Left ventricle myocardium superior (tissue), 1 donor: ENCODE measurements around the gene EBF4. TPM values are rescaled to one million over a fixed set of nuclear protein-coding genes. Genes with fewer than 3 reads are reported as not detected.

Experiments used
- ATAC-seq: fragments of 200-7000 bp; cut with Tn5 transposase; one replicate; pipeline ENCODE4 v1.9.1; 2020; ENCODE audit warnings: mild to moderate bottlenecking, moderate library complexity
- DNase-seq: peaks from one replicate; pipeline ENCODE4 v3.0.0-alpha.2; 2020
- intact Hi-C: fragments of 100-400 bp; cut with micrococcal nuclease; formaldehyde crosslinking; loops from one replicate; pipeline ENCODE4 v1.11.0; 2022
- total RNA-seq: library from RNA; stranded (reverse); fragmentation: NEBNext Ultra II Directional; extraction: Animal tissue kit (Norgen Biotek cat#: 25700); gene quantifications from one replicate; pipeline ENCODE4 v1.2.1, GENCODE V29; 2021
- donor health status: DM: no; HTN: yes; CAD: no; lungs with severe emphysema.

Gene EBF4
- total RNA-seq, 1 donor from 2014 or later, result 3.7 TPM

DNA sequence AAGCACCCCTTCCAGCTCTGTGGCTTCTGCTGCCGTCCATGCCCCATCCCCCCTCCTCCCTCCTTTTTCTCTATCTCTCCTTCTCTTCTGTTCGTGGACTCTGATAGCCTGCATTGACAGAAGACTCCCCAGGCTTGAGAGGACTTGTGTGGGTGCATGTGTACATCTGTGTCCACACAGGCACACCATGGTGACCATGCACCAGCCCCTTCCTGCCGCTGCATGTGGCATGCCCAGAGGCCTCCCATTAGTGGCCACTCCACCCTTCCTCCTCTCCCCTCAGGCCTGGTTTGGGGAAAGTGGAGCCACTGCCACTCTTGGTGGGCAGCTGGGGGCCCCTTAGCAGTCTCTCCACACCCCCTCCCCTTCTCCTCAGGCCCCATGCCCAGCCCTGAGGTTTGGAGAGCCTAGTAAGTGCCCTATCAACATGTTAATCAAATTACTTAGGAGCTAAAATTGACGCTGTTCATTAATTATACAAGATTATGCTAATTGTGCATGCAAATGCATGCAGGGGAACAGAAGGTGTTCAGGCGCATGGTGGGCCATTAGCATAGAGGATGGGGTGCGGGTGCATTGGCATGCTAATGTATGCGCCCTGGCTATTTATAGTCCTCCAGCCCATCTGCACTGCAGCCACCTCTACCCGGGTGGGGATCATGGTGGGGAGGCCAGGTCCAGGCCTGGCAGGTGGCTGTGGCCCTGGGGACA is 45.9 kb downstream of the EBF4 start:
- DNase-seq, result no peak
- intact Hi-C loops, result no loop called here
- ATAC-seq, result no peak

DNA sequence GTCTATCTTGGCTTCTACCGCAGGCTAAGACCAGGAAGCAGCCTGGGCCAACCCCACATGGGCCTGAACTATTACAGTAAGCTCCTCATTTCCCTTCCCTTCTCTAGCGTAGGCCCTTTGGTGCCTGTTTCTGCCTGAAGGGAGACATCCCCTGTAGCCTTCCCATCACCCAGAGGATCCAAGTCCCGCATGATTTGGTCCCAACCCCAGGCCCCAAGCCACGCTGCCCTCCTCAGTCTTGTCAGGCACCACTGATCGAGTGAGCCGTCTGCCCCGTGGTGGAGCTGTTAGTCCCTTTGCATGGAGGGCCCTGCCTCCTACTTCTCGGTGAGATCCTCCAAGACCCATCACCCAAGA is 46.4 kb downstream of the EBF4 start:
- no peak for ATAC-seq
- intact Hi-C loops, result no loop called here
- DNase-seq, result no peak

DNA sequence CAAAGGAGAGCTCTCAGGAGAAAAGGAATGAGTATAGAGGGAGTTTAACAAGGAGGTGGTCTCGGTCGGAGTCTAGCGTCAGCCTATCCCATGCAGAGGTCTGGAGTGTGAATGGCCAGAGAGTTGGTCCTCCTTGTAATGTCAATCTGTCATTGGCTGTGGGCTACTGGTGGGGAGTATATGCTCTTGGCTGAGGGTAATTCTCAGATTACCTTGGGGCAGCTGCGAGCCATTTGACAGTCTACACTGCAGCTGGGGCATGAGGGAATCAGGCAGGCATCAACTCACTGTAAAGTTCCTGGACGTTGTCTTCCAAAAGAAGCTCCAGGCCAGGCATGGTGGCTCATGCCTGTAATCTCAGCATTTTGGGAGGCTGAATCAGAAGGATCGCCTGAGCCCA is 48.1 kb downstream of the EBF4 start:
- DNase-seq, result no peak
- ATAC-seq, result no peak
- intact Hi-C loops, result no loop called here

DNA sequence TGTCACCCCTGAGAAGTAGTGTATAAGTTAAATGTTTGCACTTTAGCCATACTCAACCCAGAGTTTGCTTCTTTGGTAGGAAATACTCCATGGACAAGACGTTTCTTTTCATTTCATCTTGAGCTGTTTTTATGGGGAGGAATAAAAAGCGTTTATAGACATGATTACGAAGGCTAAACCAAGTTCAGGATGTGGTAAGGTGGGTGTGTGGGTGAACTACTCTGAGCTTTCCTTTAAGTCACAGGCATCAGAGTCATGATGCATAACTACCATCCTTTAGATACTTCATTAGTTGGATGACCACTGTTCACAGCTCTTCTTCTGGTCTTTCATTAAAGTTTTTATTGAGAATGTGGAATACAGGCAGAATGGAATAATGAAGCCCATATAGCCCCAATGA is 48.9 kb downstream of the EBF4 start:
- intact Hi-C loops, result no loop called here
- DNase-seq, result no peak
- no peak for ATAC-seq

DNA sequence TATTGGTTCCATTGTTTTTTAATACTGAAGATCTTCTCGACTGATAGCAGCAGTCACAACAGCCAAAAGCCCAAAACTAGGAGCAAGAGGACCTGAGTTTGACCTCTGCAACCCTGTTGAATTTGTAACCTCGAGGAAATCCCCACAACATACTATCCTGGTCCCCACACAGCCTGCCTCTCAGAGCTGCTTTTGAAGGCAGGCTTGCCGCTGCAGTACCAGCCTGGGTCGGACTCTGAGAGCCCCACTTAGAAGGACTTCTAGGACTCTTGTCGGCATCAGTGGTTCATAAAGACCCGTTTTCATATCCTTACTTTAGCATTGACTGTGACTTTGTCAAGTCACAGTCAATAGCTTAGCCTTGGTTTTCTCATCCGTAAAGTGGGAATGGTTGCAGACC is 49.3 kb downstream of the EBF4 start:
- DNase-seq (no peak), ATAC-seq (no peak)
- intact Hi-C loops, result no loop called here

DNA sequence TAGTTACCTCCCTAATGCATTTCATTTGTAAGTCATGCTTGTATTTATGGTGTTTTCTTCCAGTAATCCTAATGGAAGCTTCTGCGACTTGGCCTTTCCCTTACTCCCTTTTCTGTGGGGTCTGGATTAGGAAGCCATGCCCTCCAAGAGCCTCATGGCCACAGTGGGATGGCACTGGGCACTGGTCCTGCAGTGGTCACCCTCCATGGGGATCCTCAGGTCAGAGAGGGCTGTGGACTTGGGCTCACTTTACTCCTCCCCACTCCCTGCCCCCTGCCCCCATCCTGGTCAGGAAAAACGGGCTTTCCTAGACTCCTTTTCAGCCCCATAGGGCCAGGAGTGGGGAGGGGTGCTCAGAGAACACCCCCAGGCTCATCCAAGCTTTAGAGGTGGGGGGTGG is 49.9 kb downstream of the EBF4 start:
- DNase-seq (no peak), ATAC-seq (no peak)
- intact Hi-C loops, result no loop called here

DNA sequence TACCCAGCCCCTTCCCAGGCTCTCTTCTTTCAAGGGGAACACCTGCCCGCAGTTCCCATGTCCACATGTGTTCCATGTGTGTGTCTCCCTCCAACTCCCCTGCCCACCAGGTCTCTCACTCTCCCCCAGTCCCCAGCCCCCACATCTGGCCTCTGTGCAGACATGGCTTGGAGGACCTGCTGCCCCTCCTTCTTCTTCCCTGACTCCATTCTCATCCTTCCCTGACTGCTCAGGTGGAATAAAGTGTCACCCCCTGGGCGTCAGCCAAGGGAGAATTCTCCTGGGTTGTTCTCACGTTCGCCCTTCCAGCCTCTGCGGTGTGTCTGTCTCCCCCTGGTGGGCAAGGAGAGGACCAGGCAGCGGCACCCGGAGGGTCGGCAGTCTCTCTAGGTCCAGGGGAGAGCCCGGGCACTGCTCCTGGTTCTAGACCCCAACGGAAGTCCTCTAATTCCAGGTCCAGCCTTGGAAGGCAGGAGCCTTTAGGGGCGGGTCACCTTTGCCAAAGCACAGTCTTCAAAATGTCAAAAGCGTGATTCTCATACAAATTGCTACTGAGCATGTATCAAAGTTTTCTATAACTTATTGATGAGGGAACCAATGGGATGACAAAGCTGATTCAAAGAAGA is 50.5 kb downstream of the EBF4 start:
- DNase-seq, result peak; percentile 56
- ATAC-seq, result peak; percentile 55
- intact Hi-C loops, result no loop called here

DNA sequence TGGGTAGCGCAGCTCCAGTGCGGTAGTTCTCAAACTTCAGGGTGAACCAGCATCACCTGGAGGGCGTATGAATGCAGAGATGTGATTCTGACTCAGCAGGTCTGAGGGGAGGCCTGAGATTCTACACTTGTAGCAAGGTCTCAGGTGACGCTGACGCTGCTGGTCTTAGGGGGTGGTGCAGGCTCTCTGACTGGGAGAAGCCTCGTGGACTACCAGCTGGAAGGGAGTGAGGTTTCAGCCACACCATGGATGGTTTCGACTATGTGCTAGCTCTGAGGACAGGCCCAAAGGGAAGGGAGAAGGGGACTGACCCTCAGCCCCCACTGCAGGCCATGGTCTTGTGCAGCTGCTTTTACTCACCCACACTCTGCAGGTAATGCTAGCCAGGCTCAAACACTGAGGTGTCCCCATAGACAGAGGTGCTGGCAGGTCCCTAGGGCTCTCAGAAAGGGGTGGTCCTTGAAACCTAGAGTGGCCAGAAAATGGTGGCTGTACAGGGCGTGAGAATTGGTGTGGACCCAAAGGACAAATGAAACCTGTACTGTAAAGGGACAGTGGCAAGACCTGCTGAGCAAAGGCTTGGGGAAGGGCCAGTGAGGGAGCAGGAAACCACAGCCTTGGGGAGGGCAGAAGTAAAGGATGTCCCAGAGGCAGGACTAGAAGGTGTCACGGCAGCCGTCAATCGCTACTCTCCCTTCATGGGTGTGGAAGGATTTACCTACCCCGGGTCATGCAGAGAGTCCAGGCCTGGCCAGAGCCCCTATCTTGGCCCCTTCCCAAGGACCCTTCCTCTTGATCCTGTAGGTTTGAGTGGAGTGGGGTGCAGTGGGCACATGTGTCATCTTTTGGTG is 52.7 kb downstream of the EBF4 start:
- intact Hi-C loops, result no loop called here
- ATAC-seq, result no peak
- no peak for DNase-seq

DNA sequence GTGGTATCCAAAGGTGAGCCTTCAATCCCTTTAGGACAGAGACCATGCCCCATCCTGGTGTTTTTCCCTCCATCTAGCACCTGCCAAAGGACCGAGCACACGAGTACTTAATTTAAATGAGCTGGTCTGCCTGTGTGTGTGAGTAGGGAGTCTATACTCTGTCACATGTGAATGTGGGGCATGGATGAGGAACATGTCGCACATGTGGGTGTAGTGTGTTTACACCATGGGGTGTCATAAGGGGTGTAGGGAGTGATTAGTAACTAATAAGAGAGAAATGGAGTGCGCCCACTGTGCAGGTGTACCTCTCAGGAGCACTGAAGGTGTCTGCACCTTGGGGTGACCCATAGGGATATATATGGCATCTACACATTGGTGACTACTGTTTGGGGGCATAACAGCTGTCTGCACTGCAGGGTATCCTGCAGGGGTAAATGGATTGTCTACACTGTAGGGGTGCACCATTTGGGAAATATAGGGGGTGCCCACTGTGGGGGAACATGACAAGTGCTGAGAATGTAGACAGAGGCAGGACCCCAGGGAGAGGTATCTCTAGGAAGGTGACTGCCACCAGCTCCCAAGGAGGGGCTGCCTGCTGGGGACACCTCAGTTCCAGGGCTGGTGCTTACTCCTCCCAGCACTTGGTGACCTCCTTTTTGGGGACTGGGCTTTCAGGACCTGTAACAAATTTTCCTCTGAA is 53.5 kb downstream of the EBF4 start:
- intact Hi-C loops, result no loop called here
- no peak for ATAC-seq
- no peak for DNase-seq

DNA sequence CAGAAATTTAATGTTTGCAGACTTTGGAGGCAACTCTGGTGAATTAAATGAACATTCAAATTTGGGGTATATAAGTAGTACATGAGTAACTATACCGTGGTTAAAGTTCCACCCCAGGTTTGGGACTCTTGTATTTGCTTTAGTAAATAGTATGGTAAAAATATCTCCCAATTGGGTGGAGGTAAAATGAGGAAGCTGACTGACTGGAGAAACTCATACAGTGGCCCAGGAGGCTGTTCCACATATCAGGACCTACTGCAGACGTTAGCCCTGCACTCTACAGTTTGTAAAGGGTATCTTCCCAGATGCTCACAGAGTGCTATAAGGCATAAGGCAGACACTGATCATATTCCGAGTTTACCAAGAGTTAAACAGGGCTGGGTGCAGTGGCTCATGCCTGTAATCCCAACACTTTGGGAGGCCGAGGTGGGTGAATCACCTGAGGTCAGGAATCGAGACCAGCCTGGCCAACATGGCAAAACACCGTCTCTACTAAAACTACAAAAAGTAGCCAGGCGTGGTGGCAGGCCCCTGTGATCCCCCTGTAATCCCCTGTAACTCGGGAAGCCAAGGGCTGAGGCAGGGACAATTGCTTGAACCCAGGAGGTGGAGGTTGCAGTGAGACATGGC is 54.2 kb downstream of the EBF4 start:
- intact Hi-C loops, result no loop called here
- ATAC-seq (no peak), DNase-seq (no peak)

DNA sequence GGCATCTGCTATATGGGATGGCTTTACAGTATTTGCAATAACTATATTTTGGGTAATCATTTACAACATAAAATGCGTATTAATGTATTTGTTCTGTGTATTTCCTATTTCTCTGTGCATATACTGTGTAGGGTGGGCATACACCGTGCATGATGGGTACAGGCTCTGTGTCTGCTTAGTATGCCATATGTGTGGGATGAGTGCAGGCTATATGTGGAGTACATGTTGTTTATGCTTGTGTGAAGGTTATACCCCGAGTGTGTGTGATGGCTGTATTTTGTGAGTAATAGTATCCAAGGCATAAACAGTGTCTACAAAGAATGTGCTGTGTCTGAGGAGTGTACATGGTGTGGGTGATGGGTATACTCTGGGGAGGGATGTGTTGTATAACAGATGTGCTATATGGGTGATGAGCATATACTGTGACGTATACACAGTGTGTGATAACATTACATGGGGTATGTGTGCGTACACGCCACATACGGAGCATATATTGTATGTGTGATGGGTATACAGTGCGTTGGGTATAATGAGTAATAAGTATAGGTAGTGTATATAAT is 55.2 kb downstream of the EBF4 start:
- intact Hi-C loops, result no loop called here

DNA sequence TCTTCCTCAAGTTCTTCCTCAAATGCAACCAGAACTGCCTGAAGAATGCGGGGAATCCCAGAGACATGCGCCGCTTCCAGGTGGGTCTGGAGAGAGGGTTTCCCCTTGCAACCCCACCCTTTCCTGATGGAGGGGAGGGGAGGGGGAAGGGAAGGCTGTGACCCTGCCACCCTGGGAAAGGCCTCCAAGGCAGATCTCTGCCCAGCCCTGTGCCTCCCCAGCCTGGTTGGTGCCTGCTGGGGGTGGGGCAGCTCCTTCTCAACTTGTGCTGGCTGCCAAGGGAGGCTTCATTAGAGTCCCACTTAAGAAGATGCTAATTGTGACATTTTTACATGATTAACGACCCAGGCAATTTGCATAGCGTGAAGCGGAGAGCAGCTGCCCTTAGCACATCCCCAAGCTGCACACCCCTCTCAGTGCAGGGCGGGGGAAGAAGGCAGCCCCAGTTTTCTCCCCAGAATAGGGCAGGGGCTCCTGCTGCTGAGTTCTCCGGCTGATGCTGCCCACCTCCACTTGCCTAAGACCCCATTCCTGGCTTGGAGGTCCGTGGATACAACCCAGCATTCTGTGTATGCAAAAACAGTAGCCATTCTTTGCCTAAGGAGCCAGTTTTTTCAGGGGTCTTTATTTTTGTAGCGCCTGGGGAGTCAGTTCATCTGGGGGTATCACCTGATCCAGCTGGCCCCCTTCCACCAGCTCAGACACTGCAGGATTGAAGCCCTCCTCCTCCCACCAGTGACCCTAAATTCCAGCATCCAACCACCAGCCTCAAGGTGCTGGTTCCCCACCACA is 56.2 kb downstream of the EBF4 start:
- intact Hi-C loops, result no loop called here
- ATAC-seq (no peak), DNase-seq (no peak)

More for the DNA sequence above, 55.2 kb downstream of the EBF4 start:
- no peak for DNase-seq
- no peak for ATAC-seq

DNA sequence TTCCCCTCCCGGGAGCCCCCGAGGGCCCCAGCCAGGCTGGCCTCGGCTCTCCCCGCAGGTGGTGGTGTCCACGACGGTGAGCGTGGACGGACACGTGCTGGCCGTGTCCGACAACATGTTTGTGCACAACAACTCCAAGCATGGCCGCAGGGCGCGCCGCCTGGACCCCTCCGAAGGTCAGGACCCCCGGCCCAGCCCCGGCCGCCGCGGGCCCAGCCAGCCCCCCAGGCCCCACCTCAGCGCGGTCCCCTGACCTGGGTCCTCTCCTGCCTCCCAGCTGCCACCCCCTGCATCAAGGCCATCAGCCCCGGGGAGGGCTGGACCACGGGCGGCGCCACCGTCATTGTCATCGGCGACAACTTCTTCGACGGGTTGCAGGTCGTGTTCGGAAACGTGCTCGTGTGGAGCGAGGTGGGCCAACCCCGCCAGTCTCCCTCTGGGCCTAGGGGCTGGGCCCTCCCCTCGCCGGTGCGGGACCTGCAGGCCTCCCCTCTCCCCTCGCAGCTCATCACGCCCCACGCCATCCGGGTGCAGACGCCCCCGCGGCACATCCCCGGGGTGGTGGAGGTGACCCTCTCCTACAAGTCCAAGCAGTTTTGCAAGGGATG is 56.9 kb downstream of the EBF4 start:
- DNase-seq (no peak), ATAC-seq (no peak)
- intact Hi-C loops, result no loop called here

DNA sequence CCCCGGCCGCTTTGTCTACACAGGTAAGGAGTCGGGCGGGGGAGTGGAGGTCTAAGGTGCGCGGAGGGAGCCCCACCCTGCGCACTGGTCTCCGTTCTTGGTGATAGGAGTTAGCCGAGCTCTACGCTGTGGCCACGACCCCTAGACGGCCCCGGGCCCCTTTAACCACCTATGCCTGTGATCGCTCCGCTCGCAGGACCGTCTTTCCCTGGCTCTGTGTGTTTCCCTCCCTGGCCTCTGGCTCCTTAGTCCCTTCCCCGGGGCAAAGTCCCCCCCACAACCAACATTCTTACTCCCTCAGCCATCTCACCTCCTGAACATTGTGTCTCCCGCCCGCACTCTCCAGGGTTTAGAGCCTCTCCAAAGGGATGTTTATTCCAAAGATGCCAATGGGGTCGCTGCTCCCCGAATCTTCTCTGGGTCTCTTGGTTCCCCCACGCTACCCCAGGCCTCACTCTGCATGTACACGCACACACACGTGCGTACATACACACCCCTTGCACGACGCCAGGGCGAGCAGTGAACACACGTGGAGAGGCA is 57.4 kb downstream of the EBF4 start:
- no peak for ATAC-seq
- DNase-seq, result no peak
- intact Hi-C loops, result no loop called here

DNA sequence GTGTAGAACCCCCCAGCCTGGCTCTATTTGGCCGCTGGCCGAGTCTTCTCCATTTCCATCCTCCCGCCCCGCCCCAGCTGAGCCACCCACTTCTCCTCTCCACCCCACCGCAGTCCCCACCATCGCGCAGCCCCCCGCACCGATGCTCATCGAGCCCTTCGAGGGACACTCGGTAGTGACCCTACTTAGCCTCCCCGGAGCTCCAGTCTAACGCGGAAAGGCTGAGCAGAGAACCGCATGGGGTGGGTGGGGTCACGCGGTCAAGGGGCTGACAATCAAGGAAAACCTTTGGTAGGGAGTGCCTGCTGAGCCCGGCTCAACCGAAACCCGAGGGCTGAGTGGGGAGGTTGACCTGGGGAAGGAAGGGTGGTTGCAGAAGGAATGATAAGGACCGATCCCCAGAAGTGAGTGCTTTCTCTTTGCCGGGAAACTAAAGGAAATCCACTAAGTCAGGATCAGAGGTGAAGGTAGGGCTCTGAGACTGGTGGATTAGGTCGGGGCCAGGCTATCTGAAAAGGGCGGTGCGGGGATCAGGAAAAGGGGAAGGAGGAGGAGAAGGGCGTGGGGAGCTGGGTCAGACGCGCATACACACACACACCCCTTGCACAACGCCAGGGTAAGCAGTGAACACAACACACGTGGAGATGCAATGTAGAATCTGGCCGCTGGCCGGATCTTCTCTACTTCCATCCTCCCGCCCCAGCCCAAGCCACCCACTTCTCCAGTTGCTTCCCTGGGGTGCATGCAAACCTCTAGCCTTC is 58.1 kb downstream of the EBF4 start:
- DNase-seq (peak; percentile 45), ATAC-seq (peak; percentile 61)
- intact Hi-C loops, result no loop called here

DNA sequence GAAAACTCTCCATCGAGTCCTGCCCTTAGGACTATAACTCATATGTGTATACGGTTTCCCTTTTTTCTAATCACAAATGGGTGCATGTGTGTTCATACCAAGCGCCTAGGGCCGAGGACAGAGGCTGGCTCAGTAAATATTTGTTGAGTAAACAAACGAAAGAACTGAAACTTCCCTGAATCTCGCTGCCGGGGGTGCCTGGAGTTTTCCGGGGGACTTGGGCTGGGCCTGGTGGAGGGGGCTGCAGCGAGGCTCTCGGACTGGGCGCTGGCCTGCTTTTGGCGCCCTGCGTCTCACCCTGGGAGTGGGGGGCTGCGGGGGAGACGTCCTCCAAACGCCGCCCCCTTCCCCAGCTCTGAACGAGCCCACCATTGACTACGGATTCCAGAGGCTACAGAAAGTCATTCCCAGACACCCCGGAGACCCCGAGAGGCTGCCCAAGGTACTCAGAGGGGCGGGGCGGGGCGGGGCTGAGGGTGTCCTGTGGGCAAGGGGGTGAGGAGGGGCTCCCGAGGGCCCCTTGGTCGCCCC is 58.8 kb downstream of the EBF4 start:
- intact Hi-C loops, result no loop called here
- no peak for DNase-seq
- ATAC-seq, result no peak
